Pancreas (tissue), 10 donors: ENCODE measurements around the gene TECPR1. TPM values are rescaled to one million over a fixed set of nuclear protein-coding genes. Genes with fewer than 3 reads are reported as not detected.

Experiments
- ATAC-seq, 4 donors: fragments of 200-7000 bp; cut with Tn5 transposase; one replicate each; pipeline versions ENCODE4 v1.8.0 to v1.9.1; 2020; ENCODE audit warnings: mild to moderate bottlenecking in 4 of 4, moderate library complexity in 4 of 4
- DNase-seq, 6 donors: peaks; one replicate each; pipeline ENCODE4 v3.0.0-alpha.2; 2020
- FAIRE-seq: peaks from 2 replicates; lab custom pipeline; 2012; peaks lifted over from hg19 to GRCh38; lab: Jason Lieb, UNC
- H3K27ac ChIP-seq, 4 donors: fragments of 200-600 bp; sonication (generic); 1 replicate in 3 of 4; 2 replicates in 1 of 4; pipeline versions ENCODE4 v1.5.0 to v1.8.0; 2020
- H3K27me3 ChIP-seq, 4 donors: fragments of 200-600 bp; one replicate each; pipeline ENCODE4 v1.8.0; 2021
- H3K36me3 ChIP-seq, 3 donors: fragments of 200-600 bp; sonication (generic) in 1 of 3; one replicate each; pipeline versions ENCODE4 v1.5.0 to v1.8.0; 2020 to 2021
- H3K4me1 ChIP-seq, 3 donors: fragments of 200-600 bp; one replicate each; pipeline ENCODE4 v1.8.0; 2021
- H3K4me3 ChIP-seq, 4 donors: fragments of 200-600 bp; sonication (generic) in 2 of 4; one replicate each; pipeline versions ENCODE4 v1.5.0 to v1.8.0; 2020 to 2021
- H3K9me3 ChIP-seq, 4 donors: fragments of 200-600 bp; one replicate each; pipeline ENCODE4 v1.8.0; 2021
- CTCF ChIP-seq, 4 donors: fragments of 200-600 bp; sonication (generic) in 3 of 4; IDR thresholded peaks; one replicate each; pipeline versions ENCODE4 v1.5.0 to v1.8.0; 2021; ENCODE audit warnings: antibody characterized with exemption in 4 of 4
- WGBS, 2 donors: extraction: QIAGEN DNeasy Blood & Tissue Kit; methylation state at CpG; one replicate each; pipeline ENCODE4 v1.1.7; 2013; 5-methylcytosine and 5-hydroxymethylcytosine counted together
- intact Hi-C, 3 donors: fragments of 100-400 bp; cut with DNase I; formaldehyde crosslinking; loops; one replicate each; pipeline versions ENCODE4 v1.11.1 to v1.14.2; 2022
- polyA plus RNA-seq, 2 donors: library from polyadenylated mRNA; stranded (reverse); fragments of 200-250 nt; gene quantifications; one replicate each; pipeline ENCODE4 v1.2.3, GENCODE V29; 2013
- total RNA-seq, 6 donors: library from RNA; stranded (reverse); fragmentation: NEBNext Ultra II Directional in 4 of 6; extraction: Animal tissue kit (Norgen Biotek cat#: 25700) in 4 of 6; gene quantifications; one replicate each; pipeline versions ENCODE4 v1.2.1 to v1.2.4, GENCODE V29; 2021 to 2023
- donor health status: healthy with polysubstance abuse.
- donor health status: DM: no; HTN: no; CAD: no; lungs with moderate emphysema.
- donor health status: DM: no; HTN: no; CAD: no.
- donor health status: control.
- donor health status: control.
- donor health status: Bipolar disorder and iron deficiency.
- donor health status: DM: yes; HTN: yes; CAD: no.
- donor health status: DM: no; HTN: no; CAD: no.
- donor health status: DM: no; HTN: no; CAD: no.
- donor health status: DM: yes; HTN: yes; CAD: no.

TECPR1 gene
- total and polyA plus RNA-seq, 8 donors: 12.5 to 36.3 (median 20.0) TPM

DNA sequence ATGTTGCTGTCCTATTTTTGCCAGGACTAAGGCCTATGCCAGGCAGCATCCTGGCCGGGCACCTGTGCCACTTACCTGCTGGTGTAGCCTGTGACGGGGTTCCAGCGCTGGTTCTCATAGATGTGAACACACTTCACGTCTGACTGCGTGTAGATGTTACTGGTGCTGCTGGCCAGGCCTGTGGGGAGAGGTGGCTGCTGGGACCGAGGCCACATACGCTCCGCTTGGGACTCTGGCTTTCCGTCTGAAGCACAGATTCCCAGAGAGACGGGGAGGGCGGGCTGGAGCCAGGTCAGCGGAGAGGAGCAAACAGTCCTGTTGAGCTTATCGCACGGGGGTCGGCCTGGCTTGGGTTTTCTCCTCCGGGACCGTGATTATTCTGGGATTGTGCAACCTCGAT is 24.1 kb downstream of the TECPR1 start:
- no peak for FAIRE-seq
- intact Hi-C loops: no loop called here
- no peaks in the 10 kb centered on the region for H3K9me3 ChIP-seq
- H3K36me3 ChIP-seq: no peaks in the 10 kb centered on the region
- DNase-seq: peak in 5 of 6 donors; percentile 47 to 86 (median 58)
- peak; percentile 35 to 60 (median 46) for ATAC-seq
- peak overlapping the region in 3 of 4 donors; percentile 26 to 86 (median 76) for H3K27ac ChIP-seq
- no peaks in the 10 kb centered on the region for H3K27me3 ChIP-seq
- H3K4me3 ChIP-seq: no peak overlapping the region
- H3K4me1 ChIP-seq: peaks cover 6 to 18% (median 12%) of the 10 kb centered on the region in 3 donors
- 57 to 63% methylated on average over 18 of the region's 18 CpGs for WGBS, 2 donors
- TF ChIP-seq CTCF (IDR thresholded peaks at IDR 0.05): no peak

- Histone ChIP-seq H3K4me1 (peaks cover 6 to 18% (median 12%) of the 10 kb centered on the region in 3 donors), H3K9me3 (no peaks in the 10 kb centered on the region), H3K27me3 (no peaks in the 10 kb centered on the region), H3K27ac (no peak overlapping the region), H3K36me3 (no peaks in the 10 kb centered on the region), H3K4me3 (no peak overlapping the region)
- TF ChIP-seq CTCF (IDR thresholded peaks at IDR 0.05): no peak
- intact Hi-C loops: no loop called here
- FAIRE-seq (no peak), DNase-seq (peak in 2 of 6 donors; percentile 11 to 40), ATAC-seq (no peak)
- 87% methylated on average over 16 of the region's 16 CpGs for WGBS, 2 donors
These were observed 26.0 kb downstream of the TECPR1 start for GRCh38 chr7:98225913-98226614.

GRCh38 chr7:98224701-98225181 is 27.3 kb downstream of the TECPR1 start:
- WGBS, 2 donors: 89 to 94% methylated on average over 17 to 21 of the region's 21 CpGs
- Histone ChIP-seq H3K27ac (no peak overlapping the region), H3K4me3 (no peak overlapping the region), H3K36me3 (no peaks in the 10 kb centered on the region), H3K4me1 (peaks cover 6 to 14% (median 11%) of the 10 kb centered on the region in 3 donors), H3K9me3 (no peaks in the 10 kb centered on the region), H3K27me3 (no peaks in the 10 kb centered on the region)
- FAIRE-seq (no peak), ATAC-seq (no peak), DNase-seq (peak in 2 of 6 donors; percentile 46 to 50)
- intact Hi-C loops: no loop called here
- no peak for TF ChIP-seq CTCF (IDR thresholded peaks at IDR 0.05)

GRCh38 chr7:98223898-98224700 is 27.9 kb downstream of the TECPR1 start:
- Histone ChIP-seq H3K27me3 (no peaks in the 10 kb centered on the region), H3K4me3 (no peak overlapping the region), H3K36me3 (no peaks in the 10 kb centered on the region), H3K4me1 (peaks cover under 1 to 8% (median 4%) of the 10 kb centered on the region in 3 donors), H3K9me3 (no peaks in the 10 kb centered on the region), H3K27ac (no peak overlapping the region)
- DNase-seq (peak in 3 of 6 donors; percentile 25 to 79 (median 54)), FAIRE-seq (no peak), ATAC-seq (no peak)
- no peak for TF ChIP-seq CTCF (IDR thresholded peaks at IDR 0.05)
- intact Hi-C loops: no loop called here
- WGBS, 2 donors: 91 to 93% methylated on average over 19 to 21 of the region's 21 CpGs
